K562 (cell line): ENCODE data around the gene ITPR3. TPM values are rescaled to one million over a fixed set of nuclear protein-coding genes. Genes with fewer than 3 reads are reported as not detected.

Source experiments
- ARID2 ChIP-seq: fragments of 450-650 bp; IDR thresholded peaks from 2 replicates; pipeline ENCODE4 v1.6.1; 2017; ENCODE audit warnings: antibody characterized with exemption, mild to moderate bottlenecking
- BCL6 ChIP-seq: fragments of 250-450 bp; sonication (Bioruptor Pico); IDR thresholded peaks from 2 replicates; pipeline ENCODE4 v1.4.0; 2020
- CC2D1A ChIP-seq: fragments of 450-650 bp; IDR thresholded peaks from 2 replicates; pipeline ENCODE4 v1.6.1; 2017; ENCODE audit warnings: mild to moderate bottlenecking
- CEBPG ChIP-seq, 3 experiments: fragments of 200-800 bp in 1 of 3; sonication (Bioruptor generic) in 1 of 3; sonication (generic) in 1 of 3; formaldehyde crosslinking in 1 of 3; IDR thresholded peaks in 2 of 3; conservative IDR thresholded peaks in 1 of 3; 2 replicates each; pipeline versions ENCODE4 v1.6.1 to v1.8.0; 2016 to 2022; ENCODE audit warnings: missing compliant biosample characterization in 2 of 3, missing genetic modification characterization in 2 of 3, mild to moderate bottlenecking in 1 of 3, missing genetic modification reagents in 1 of 3
- CREB1 ChIP-seq, 2 experiments: sonication (generic) in 1 of 2; formaldehyde crosslinking in 1 of 2; IDR thresholded peaks; 2 replicates each; pipeline versions ENCODE4 v1.6.1 to v1.8.0; 2012 to 2022; ENCODE audit warnings: inconsistent platforms in 1 of 2, mild to moderate bottlenecking in 1 of 2, missing genetic modification reagents in 1 of 2, moderate library complexity in 1 of 2
- EWSR1 ChIP-seq: fragments of 450-650 bp; IDR thresholded peaks from 2 replicates; pipeline ENCODE4 v1.6.1; 2018; ENCODE audit warnings: borderline replicate concordance, mild to moderate bottlenecking, low read depth, moderate library complexity; ENCODE audit not compliant: partially characterized antibody
- HOMEZ ChIP-seq: fragments of 250-450 bp; sonication (Bioruptor Pico); IDR thresholded peaks from 2 replicates; pipeline ENCODE4 v1.4.0; 2020; ENCODE audit warnings: mild to moderate bottlenecking, moderate library complexity
- JUNB ChIP-seq: fragments of 450-650 bp; formaldehyde crosslinking; conservative IDR thresholded peaks from 2 replicates; pipeline ENCODE4 v1.4.0; 2020; ENCODE audit warnings: mild to moderate bottlenecking
- KAT2B ChIP-seq: IDR thresholded peaks from one replicate; pipeline ENCODE4 v1.6.1; 2012; ENCODE audit warnings: low read depth, mild to moderate bottlenecking, control low read depth, inconsistent platforms, low read length, moderate library complexity
- KDM4B ChIP-seq, 2 experiments: fragments of 450-650 bp in 1 of 2; sonication (generic) in 1 of 2; IDR thresholded peaks; 2 replicates each; pipeline ENCODE4 v1.6.1; 2016 to 2017; ENCODE audit warnings: borderline replicate concordance in 2 of 2, antibody characterized with exemption in 1 of 2, low read depth in 1 of 2, mild to moderate bottlenecking in 1 of 2
- KLF6 ChIP-seq: fragments of 250-450 bp; sonication (Bioruptor Pico); IDR thresholded peaks from 2 replicates; pipeline ENCODE4 v1.4.0; 2020; ENCODE audit warnings: mild to moderate bottlenecking, moderate library complexity, borderline replicate concordance
- MTA3 ChIP-seq: fragments of 450-650 bp; formaldehyde crosslinking; IDR thresholded peaks from 2 replicates; pipeline ENCODE4 v1.6.1; 2017; ENCODE audit warnings: mild to moderate bottlenecking, borderline replicate concordance
- OTX1 ChIP-seq: fragments of 450-650 bp; formaldehyde crosslinking; IDR thresholded peaks from 2 replicates; pipeline ENCODE4 v1.4.0; 2022; ENCODE audit warnings: mild to moderate bottlenecking
- POLR2AphosphoS2 ChIP-seq: IDR thresholded peaks from 2 replicates; pipeline ENCODE4 v1.6.1; 2012; ENCODE audit warnings: low read length, improper control_type of control experiment
- RBM15 ChIP-seq: fragments of 200-400 bp; formaldehyde crosslinking; IDR thresholded peaks from 2 replicates; pipeline ENCODE4 v1.6.1; 2018; ENCODE audit warnings: mild to moderate bottlenecking, low read length, moderate library complexity; ENCODE audit not compliant: insufficient read depth
- RCOR1 ChIP-seq, 2 experiments: IDR thresholded peaks; 2 replicates each; pipeline ENCODE4 v1.6.1; 2012; ENCODE audit warnings: low read depth in 2 of 2, low read length in 2 of 2, borderline replicate concordance in 1 of 2, improper control_type of control experiment in 1 of 2
- TGIF2 ChIP-seq: sonication (generic); formaldehyde crosslinking; IDR thresholded peaks from 2 replicates; pipeline ENCODE4 v1.8.1; 2022; ENCODE audit warnings: mild to moderate bottlenecking, missing genetic modification reagents, moderate library complexity
- XRCC4 ChIP-seq: IDR thresholded peaks from one replicate; pipeline ENCODE4 v1.6.1; 2011; ENCODE audit not compliant: insufficient read depth, insufficient read length; ENCODE audit errors: extremely low read depth
- ZNF41 ChIP-seq: fragments of 250-450 bp; sonication (Bioruptor Pico); conservative IDR thresholded peaks from 2 replicates; pipeline ENCODE4 v1.4.0; 2020; ENCODE audit warnings: mild to moderate bottlenecking
- ZSCAN29 ChIP-seq: fragments of 450-650 bp; IDR thresholded peaks from 2 replicates; pipeline ENCODE4 v1.6.1; 2017
- polyA plus RNA-seq, 8 experiments: library from polyadenylated mRNA; depleted of rRNA in 4 of 8; stranded (reverse) in 5 of 8; unstranded in 3 of 8; fragments of >200 nt; fragmentation: Nextera tagmentation in 2 of 8; fragmentation: Illumina TruSeq in 1 of 8; extraction: Ambion mirVana in 2 of 8; extraction: Trizol in 1 of 8; gene quantifications; 2 replicates each; pipeline versions ENCODE4 v1.2.1 to v1.2.3, GENCODE V29; 2011 to 2014; ENCODE audit warnings: inconsistent platforms in 1 of 8, missing spikeins in 1 of 8
- total RNA-seq, 7 experiments: library from RNA; depleted of rRNA in 6 of 7; stranded (reverse); fragments of >200 nt in 6 of 7; fragmentation: Illumina TruSeq in 2 of 7; extraction: Trizol in 2 of 7; gene quantifications; 2 replicates each; pipeline versions ENCODE4 v1.2.1 to v1.2.3, GENCODE V29; 2011 to 2021; ENCODE audit warnings: low replicate concordance in 1 of 7
- TF ChIP-seq, protein P1 (sequence below), 2 experiments: fragments of 450-650 bp in 1 of 2; sonication (generic) in 1 of 2; formaldehyde crosslinking; conservative IDR thresholded peaks; 2 replicates each; pipeline versions ENCODE4 v1.4.0 to v1.8.1; 2020 to 2022; ENCODE audit warnings: mild to moderate bottlenecking in 1 of 2, missing genetic modification reagents in 1 of 2
- TF ChIP-seq, protein P2 (sequence below): sonication (generic); formaldehyde crosslinking; IDR thresholded peaks from 2 replicates; pipeline ENCODE4 v1.8.0; 2022; ENCODE audit warnings: mild to moderate bottlenecking, missing genetic modification reagents
- TF ChIP-seq, protein P3 (sequence below): fragments of 250-450 bp; sonication (Bioruptor Pico); IDR thresholded peaks from 2 replicates; pipeline ENCODE4 v1.6.1; 2021; ENCODE audit warnings: mild to moderate bottlenecking
- TF ChIP-seq, protein P4 (sequence below): IDR thresholded peaks from 2 replicates; pipeline ENCODE4 v1.6.1; 2016; ENCODE audit warnings: missing genetic modification characterization, missing compliant biosample characterization

Gene ITPR3
- total and polyA plus RNA-seq, 9 of the 15 experiments (the other 6 are each of a cell fraction or from before 2014, with no cell fraction given) = 0.39 to 35.7 (median 13.2) TPM

DNA sequence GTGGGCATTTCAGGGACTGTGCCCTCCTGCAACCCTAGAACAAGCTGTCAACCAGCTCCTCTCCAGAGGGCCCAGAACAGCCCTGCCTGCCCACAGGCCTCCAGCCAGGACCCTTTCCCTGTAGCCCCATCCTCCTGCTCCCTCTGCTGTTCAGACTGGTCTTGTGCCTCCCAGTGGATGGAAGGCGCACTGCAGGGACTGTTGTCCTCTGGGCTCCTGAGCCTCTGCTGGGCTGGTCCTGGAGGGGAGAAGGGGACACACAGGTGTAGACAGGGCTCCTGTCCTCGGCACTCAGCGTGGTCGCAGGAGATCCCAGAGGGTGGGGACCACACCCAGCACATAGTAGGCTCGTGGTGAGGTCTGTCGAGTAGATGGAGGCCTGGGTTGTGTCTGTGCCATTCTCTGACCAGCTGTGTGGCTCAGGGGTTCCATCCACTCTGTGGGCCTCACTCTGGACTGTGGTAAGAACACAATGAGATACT lies 11.5 kb downstream of the ITPR3 start (continued):
- peak in 1 of 2 experiments; percentile 31; a peak in 1 of 4 replicates for TF ChIP-seq RCOR1 (IDR thresholded peaks at IDR 0.05; ENCODE audit: borderline replicate concordance in 1 of 2, low read depth in 2 of 2, low read length in 2 of 2)
- TF ChIP-seq, protein P1, sequence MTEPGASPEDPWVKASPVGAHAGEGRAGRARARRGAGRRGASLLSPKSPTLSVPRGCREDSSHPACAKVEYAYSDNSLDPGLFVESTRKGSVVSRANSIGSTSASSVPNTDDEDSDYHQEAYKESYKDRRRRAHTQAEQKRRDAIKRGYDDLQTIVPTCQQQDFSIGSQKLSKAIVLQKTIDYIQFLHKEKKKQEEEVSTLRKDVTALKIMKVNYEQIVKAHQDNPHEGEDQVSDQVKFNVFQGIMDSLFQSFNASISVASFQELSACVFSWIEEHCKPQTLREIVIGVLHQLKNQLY (CRISPR knock-in tag; conservative IDR thresholded peaks at IDR 0.05) = no peak
- TF ChIP-seq JUNB (CRISPR knock-in tag) = no peak
- TF ChIP-seq, protein P2, sequence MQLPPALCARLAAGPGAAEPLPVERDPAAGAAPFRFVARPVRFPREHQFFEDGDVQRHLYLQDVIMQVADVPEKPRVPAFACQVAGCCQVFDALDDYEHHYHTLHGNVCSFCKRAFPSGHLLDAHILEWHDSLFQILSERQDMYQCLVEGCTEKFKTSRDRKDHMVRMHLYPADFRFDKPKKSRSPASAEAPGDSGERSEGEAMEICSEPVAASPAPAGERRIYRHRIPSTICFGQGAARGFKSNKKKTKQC (CRISPR knock-in tag) = peak; percentile 76; the same call in 1 of the 2 replicates
- TF ChIP-seq ZSCAN29 = 0 out of 2 replicates have a peak, but pooled peaks have one; percentile 15
- no peak for TF ChIP-seq RBM15
- TF ChIP-seq CEBPG (CRISPR knock-in tag; IDR thresholded peaks at IDR 0.05) = peak; percentile 13; the same call in 1 of the 2 replicates
- no peak for TF ChIP-seq CEBPG (tag; conservative IDR thresholded peaks at IDR 0.05 in 1 of 2, IDR thresholded peaks at IDR 0.05 in 1 of 2)
- TF ChIP-seq BCL6 (CRISPR knock-in tag) = no peak
- TF ChIP-seq HOMEZ = no peak
- TF ChIP-seq ZNF41 (CRISPR knock-in tag) = no peak
- no peak for TF ChIP-seq EWSR1
- TF ChIP-seq ARID2 = no peak
- no peak for TF ChIP-seq KLF6
- TF ChIP-seq, protein P3, sequence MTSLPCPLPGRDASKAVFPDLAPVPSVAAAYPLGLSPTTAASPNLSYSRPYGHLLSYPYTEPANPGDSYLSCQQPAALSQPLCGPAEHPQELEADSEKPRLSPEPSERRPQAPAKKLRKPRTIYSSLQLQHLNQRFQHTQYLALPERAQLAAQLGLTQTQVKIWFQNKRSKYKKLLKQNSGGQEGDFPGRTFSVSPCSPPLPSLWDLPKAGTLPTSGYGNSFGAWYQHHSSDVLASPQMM (CRISPR knock-in tag) = no peak
- no peak for TF ChIP-seq XRCC4
- no peak for TF ChIP-seq CREB1 (IDR thresholded peaks at IDR 0.05)
- TF ChIP-seq CREB1 (CRISPR knock-in tag; IDR thresholded peaks at IDR 0.05) = no peak
- 0 out of 2 replicates have a peak, but pooled peaks have one; percentile 22 for TF ChIP-seq CC2D1A
- TF ChIP-seq KAT2B = no peak
- TF ChIP-seq POLR2AphosphoS2 = no peak
- TF ChIP-seq, protein P4, sequence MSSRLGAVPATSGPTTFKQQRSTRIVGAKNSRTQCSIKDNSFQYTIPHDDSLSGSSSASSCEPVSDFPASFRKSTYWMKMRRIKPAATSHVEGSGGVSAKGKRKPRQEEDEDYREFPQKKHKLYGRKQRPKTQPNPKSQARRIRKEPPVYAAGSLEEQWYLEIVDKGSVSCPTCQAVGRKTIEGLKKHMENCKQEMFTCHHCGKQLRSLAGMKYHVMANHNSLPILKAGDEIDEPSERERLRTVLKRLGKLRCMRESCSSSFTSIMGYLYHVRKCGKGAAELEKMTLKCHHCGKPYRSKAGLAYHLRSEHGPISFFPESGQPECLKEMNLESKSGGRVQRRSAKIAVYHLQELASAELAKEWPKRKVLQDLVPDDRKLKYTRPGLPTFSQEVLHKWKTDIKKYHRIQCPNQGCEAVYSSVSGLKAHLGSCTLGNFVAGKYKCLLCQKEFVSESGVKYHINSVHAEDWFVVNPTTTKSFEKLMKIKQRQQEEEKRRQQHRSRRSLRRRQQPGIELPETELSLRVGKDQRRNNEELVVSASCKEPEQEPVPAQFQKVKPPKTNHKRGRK = no peak
- TF ChIP-seq KDM4B (IDR thresholded peaks at IDR 0.05; ENCODE audit: borderline replicate concordance in 2 of 2, low read depth in 1 of 2) = no peak
- no peak for TF ChIP-seq TGIF2
- no peak for TF ChIP-seq OTX1 (CRISPR knock-in tag)
- no peak for TF ChIP-seq MTA3
